ENCODE results near the gene UBR4. TPM values are rescaled to one million over a fixed set of nuclear protein-coding genes. Genes with fewer than 3 reads are reported as not detected.

Gene UBR4
- total RNA-seq, 1 experiment from 2014 or later = 107 TPM

- DNase-seq (ENCODE audit: low read depth, low spot score) (no peak), ATAC-seq (no peak)
- H3K27me3 ChIP-seq (ENCODE audit: insufficient read depth, low read length) = no peaks in the 10 kb centered on the region
- no peak overlapping the region for H3K27ac ChIP-seq (ENCODE audit: low read depth, low read length)
- ChIA-PET RAD21 (ENCODE audit: low non-redundant PET in 1 of 2, low total read pairs in 2 of 2, uncharacterized antibody in 2 of 2, unreplicated experiment in 2 of 2) (no interaction called here), CTCF (no interaction called here), POLR2A (no interaction called here)
- no peak overlapping the region for H3K9ac ChIP-seq (ENCODE audit: low read length)
- H3K36me3 ChIP-seq (ENCODE audit: control insufficient read depth in 1 of 2, insufficient read depth in 2 of 2, low read length in 2 of 2) = peaks cover 15 to 58% of the 10 kb centered on the region in 2 experiments; a peak in 3 of 4 replicates
- peaks cover 4 to 17% of the 10 kb centered on the region in 2 experiments for H3K4me1 ChIP-seq (ENCODE audit: control insufficient read depth in 1 of 2, insufficient read depth in 2 of 2, low read length in 2 of 2)
- no peaks in the 10 kb centered on the region for H3K9me3 ChIP-seq (ENCODE audit: control insufficient read depth in 1 of 2, insufficient read depth in 1 of 2, low read depth in 1 of 2, low read length in 2 of 2)
- H2AFZ ChIP-seq (ENCODE audit: low read depth, low read length, poor library complexity, severe bottlenecking) = no peak overlapping the region
- peaks cover 20% of the 10 kb centered on the region; the same call in 1 of the 2 replicates for H4K20me1 ChIP-seq (ENCODE audit: insufficient read depth)
- no peak overlapping the region for H3K4me2 ChIP-seq (ENCODE audit: low read length)
- peaks cover 46% of the 10 kb centered on the region for H3K79me2 ChIP-seq (ENCODE audit: insufficient read depth, low read length)
- TF ChIP-seq, protein P1, sequence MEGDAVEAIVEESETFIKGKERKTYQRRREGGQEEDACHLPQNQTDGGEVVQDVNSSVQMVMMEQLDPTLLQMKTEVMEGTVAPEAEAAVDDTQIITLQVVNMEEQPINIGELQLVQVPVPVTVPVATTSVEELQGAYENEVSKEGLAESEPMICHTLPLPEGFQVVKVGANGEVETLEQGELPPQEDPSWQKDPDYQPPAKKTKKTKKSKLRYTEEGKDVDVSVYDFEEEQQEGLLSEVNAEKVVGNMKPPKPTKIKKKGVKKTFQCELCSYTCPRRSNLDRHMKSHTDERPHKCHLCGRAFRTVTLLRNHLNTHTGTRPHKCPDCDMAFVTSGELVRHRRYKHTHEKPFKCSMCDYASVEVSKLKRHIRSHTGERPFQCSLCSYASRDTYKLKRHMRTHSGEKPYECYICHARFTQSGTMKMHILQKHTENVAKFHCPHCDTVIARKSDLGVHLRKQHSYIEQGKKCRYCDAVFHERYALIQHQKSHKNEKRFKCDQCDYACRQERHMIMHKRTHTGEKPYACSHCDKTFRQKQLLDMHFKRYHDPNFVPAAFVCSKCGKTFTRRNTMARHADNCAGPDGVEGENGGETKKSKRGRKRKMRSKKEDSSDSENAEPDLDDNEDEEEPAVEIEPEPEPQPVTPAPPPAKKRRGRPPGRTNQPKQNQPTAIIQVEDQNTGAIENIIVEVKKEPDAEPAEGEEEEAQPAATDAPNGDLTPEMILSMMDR (IDR thresholded peaks at IDR 0.05 in 2 of 3, conservative IDR thresholded peaks at IDR 0.05 in 1 of 3; ENCODE audit: borderline replicate concordance in 1 of 3, insufficient read depth in 1 of 3, low read depth in 2 of 3, low read length in 2 of 3) = no peak
- TF ChIP-seq JUND (IDR thresholded peaks at IDR 0.05) (no peak), CEBPB (IDR thresholded peaks at IDR 0.05; ENCODE audit: low read depth) (no peak), YY1 (IDR thresholded peaks at IDR 0.05; ENCODE audit: extremely low read depth, insufficient replicate concordance, low read depth, low read length) (no peak), ATF3 (IDR thresholded peaks at IDR 0.05) (no peak), RAD21 (IDR thresholded peaks at IDR 0.05; ENCODE audit: low read depth) (no peak), REST (IDR thresholded peaks at IDR 0.05; ENCODE audit: low read depth) (no peak)
- intact Hi-C loops (cut with micrococcal nuclease) = no loop called here
- BruUV-seq (replicated peaks) = no TSS peak
- no peak overlapping the region for H3K4me3 ChIP-seq (replicated peaks in 1 of 2; ENCODE audit: low read depth in 1 of 2, low read length in 2 of 2)
- H3K9me2 ChIP-seq (ENCODE audit: insufficient read depth) = no peaks in the 10 kb centered on the region
Measured at GRCh38 chr1:19258353-19258752, 48.3 kb upstream of the UBR4 start.

Data from HCT116 (cell line).